GM23338 (cell line): ENCODE data around the gene SP100. TPM values are rescaled to one million over a fixed set of nuclear protein-coding genes. Genes with fewer than 3 reads are reported as not detected.
"Not testable (repeated sequence)": the region's sequence is repeated elsewhere in the genome, so short reads cannot be mapped to it uniquely, and the experiment has no call there.

ENCODE experiments used
- ATAC-seq: fragments of 200-7000 bp; cut with Tn5 transposase; 3 replicates; pipeline ENCODE4 v1.9.1; 2020
- DNase-seq: peaks from one replicate; pipeline ENCODE4 v3.0.0-alpha.2; 2015; ENCODE audit warnings: low spot score
- H2AFZ ChIP-seq: fragments of 200-600 bp; sonication (generic); 2 replicates; pipeline ENCODE4 v1.8.0; 2016; ENCODE audit warnings: antibody characterized with exemption, mild to moderate bottlenecking, moderate library complexity
- H3F3A ChIP-seq: fragments of 200-600 bp; sonication (generic); replicated peaks from 2 replicates; pipeline ENCODE4 v1.8.0; 2017; ENCODE audit warnings: antibody characterized with exemption, mixed run types, low read depth
- H3K27ac ChIP-seq: fragments of 200-600 bp; sonication (generic); 2 replicates; pipeline ENCODE4 v1.6.1; 2016; ENCODE audit warnings: low read depth
- H3K27me3 ChIP-seq: fragments of 200-600 bp; sonication (generic); 2 replicates; pipeline ENCODE4 v1.8.0; 2016; ENCODE audit warnings: mild to moderate bottlenecking, mixed run types, moderate library complexity; ENCODE audit not compliant: insufficient read depth
- H3K36me3 ChIP-seq: fragments of 200-600 bp; sonication (generic); 2 replicates; pipeline ENCODE4 v1.8.0; 2016; ENCODE audit warnings: mild to moderate bottlenecking; ENCODE audit not compliant: insufficient read depth
- H3K4me1 ChIP-seq: fragments of 200-600 bp; sonication (generic); 2 replicates; pipeline ENCODE4 v1.8.0; 2016; ENCODE audit warnings: mild to moderate bottlenecking, moderate library complexity; ENCODE audit not compliant: insufficient read depth
- H3K4me2 ChIP-seq: fragments of 200-600 bp; sonication (generic); 2 replicates; pipeline ENCODE4 v1.7.1; 2017; ENCODE audit warnings: mixed run types
- H3K4me3 ChIP-seq: fragments of 200-600 bp; sonication (generic); 2 replicates; pipeline ENCODE4 v1.6.1; 2016; ENCODE audit warnings: mixed run types
- H3K79me2 ChIP-seq: fragments of 200-600 bp; sonication (generic); replicated peaks from 2 replicates; pipeline ENCODE4 v1.8.0; 2017; ENCODE audit warnings: mild to moderate bottlenecking; ENCODE audit not compliant: insufficient read depth
- H3K9me2 ChIP-seq: fragments of 200-600 bp; sonication (generic); 2 replicates; pipeline ENCODE4 v1.8.0; 2017; ENCODE audit not compliant: insufficient read depth
- H4K20me1 ChIP-seq: fragments of 200-600 bp; sonication (generic); replicated peaks from 2 replicates; pipeline ENCODE4 v1.8.0; 2017; ENCODE audit warnings: mild to moderate bottlenecking; ENCODE audit not compliant: insufficient read depth
- H3K27ac Mint-ChIP-seq: 2 replicates; pipeline ENCODE4 v1.8.0; 2020; ENCODE audit warnings: inconsistent platforms, mild to moderate bottlenecking, moderate library complexity, mixed read lengths
- H3K27me3 Mint-ChIP-seq: 3 replicates; pipeline ENCODE4 v1.8.0; 2022; ENCODE audit warnings: low read depth, mild to moderate bottlenecking, moderate library complexity, mixed read lengths, inconsistent platforms; ENCODE audit not compliant: insufficient read depth, poor library complexity
- H3K36me3 Mint-ChIP-seq: 3 replicates; pipeline ENCODE4 v1.8.0; 2021; ENCODE audit warnings: low read depth, mild to moderate bottlenecking, inconsistent platforms, moderate library complexity, mixed read lengths
- H3K4me1 Mint-ChIP-seq: 3 replicates; pipeline ENCODE4 v1.8.0; 2020; ENCODE audit warnings: mild to moderate bottlenecking, inconsistent platforms, mixed read lengths
- H3K4me3 Mint-ChIP-seq: 3 replicates; pipeline ENCODE4 v1.8.0; 2021; ENCODE audit warnings: moderate library complexity, mild to moderate bottlenecking, inconsistent platforms, mixed read lengths
- H3K9me3 Mint-ChIP-seq: 3 replicates; pipeline ENCODE4 v1.8.0; 2020; ENCODE audit warnings: moderate library complexity, mild to moderate bottlenecking, inconsistent platforms, mixed read lengths
- CREB1 ChIP-seq: fragments of 250-450 bp; sonication (Bioruptor Pico); IDR thresholded peaks from 2 replicates; pipeline ENCODE4 v1.5.0; 2020; ENCODE audit warnings: low read depth, mild to moderate bottlenecking, moderate library complexity
- CTCF ChIP-seq, 2 experiments: fragments of 200-600 bp in 1 of 2; sonication (generic) in 1 of 2; conservative IDR thresholded peaks; 2 replicates each; pipeline versions ENCODE4 v1.5.1 to v1.6.1; 2016 to 2017; ENCODE audit warnings: antibody characterized with exemption in 2 of 2, low read depth in 2 of 2, mild to moderate bottlenecking in 2 of 2, moderate library complexity in 1 of 2
- EZH2 ChIP-seq: fragments of 200-600 bp; sonication (generic); IDR thresholded peaks from one replicate; pipeline ENCODE4 v1.8.0; 2017; ENCODE audit warnings: antibody characterized with exemption, mild to moderate bottlenecking, low read depth; ENCODE audit not compliant: unreplicated experiment
- JUNB ChIP-seq: IDR thresholded peaks from one replicate; pipeline ENCODE4 v1.6.1; 2016; ENCODE audit warnings: antibody characterized with exemption; ENCODE audit not compliant: unreplicated experiment
- NANOG ChIP-seq: IDR thresholded peaks from 2 replicates; pipeline ENCODE4 v1.6.1; 2016; ENCODE audit warnings: antibody characterized with exemption, borderline replicate concordance
- STAT1 ChIP-seq: IDR thresholded peaks from one replicate; pipeline ENCODE4 v1.6.1; 2016; ENCODE audit warnings: antibody characterized with exemption; ENCODE audit not compliant: unreplicated experiment
- ZNF331 ChIP-seq: fragments of 250-450 bp; sonication (Bioruptor Pico); IDR thresholded peaks from 2 replicates; pipeline ENCODE4 v1.5.0; 2020; ENCODE audit warnings: low read depth, mild to moderate bottlenecking, moderate library complexity
- polyA plus RNA-seq: library from polyadenylated mRNA; unstranded; fragments of >200 nt; fragmentation: Nextera tagmentation; extraction: Ambion mirVana; gene quantifications from 2 replicates; pipeline ENCODE4 v1.2.1, GENCODE V29; 2016
- total RNA-seq: library from RNA; depleted of rRNA; stranded (reverse); fragments of >200 nt; shearing (Covaris generic); gene quantifications from 2 replicates; pipeline ENCODE4 v1.2.3, GENCODE V29; 2014
- TF ChIP-seq, protein P1 (sequence below): IDR thresholded peaks from one replicate; pipeline ENCODE4 v1.6.1; 2018; ENCODE audit warnings: antibody characterized with exemption; ENCODE audit not compliant: unreplicated experiment

The SP100 gene
- total and polyA plus RNA-seq, 2 experiments from 2014 or later = 0.44 to 0.73 TPM

- TF ChIP-seq CREB1 (CRISPR knock-in tag) (no peak), CTCF (conservative IDR thresholded peaks at IDR 0.05; ENCODE audit: low read depth in 2 of 2) (no peak), JUNB (no peak), ZNF331 (no peak), STAT1 (no peak)
Measured at GRCh38 chr2:230400454-230400853, 15.5 kb upstream of the SP100 start (continued).

DNA sequence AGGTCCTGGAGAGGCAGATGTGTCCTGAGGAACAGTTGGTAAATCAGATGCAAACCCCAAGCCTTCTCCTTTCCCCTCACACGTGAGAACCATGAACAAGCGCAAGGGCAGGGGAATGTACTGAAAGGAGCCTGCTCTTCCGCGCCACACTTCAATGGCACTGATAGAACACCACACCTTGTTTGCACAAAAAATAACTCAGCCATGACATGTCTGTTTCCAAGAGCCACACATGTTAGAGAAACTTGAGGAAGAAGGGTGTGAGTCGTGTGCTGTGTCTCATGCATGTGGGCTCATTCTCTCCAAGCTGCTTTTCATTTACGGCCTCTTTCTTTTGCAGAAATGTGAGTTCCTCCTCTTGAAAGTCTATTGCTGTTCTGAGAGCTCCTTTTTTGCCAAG is 15.0 kb upstream of the SP100 start:
- not testable (repeated sequence) for H3K4me1 ChIP-seq, H3K9me3 Mint-ChIP-seq, H3K4me1 Mint-ChIP-seq, H4K20me1 ChIP-seq, H3K36me3 ChIP-seq, ATAC-seq, H3K79me2 ChIP-seq, H3K27me3 ChIP-seq, H3K4me2 ChIP-seq, H3K27ac ChIP-seq, H3K4me3 Mint-ChIP-seq, H3F3A ChIP-seq, H3K9me2 ChIP-seq, H3K4me3 ChIP-seq, H3K27me3 Mint-ChIP-seq, H3K36me3 Mint-ChIP-seq, DNase-seq, H3K27ac Mint-ChIP-seq, H2AFZ ChIP-seq

- no peaks in the 10 kb centered on the region for H3K9me3 Mint-ChIP-seq
- H3K27me3 Mint-ChIP-seq = no peaks in the 10 kb centered on the region
- H3K4me1 Mint-ChIP-seq = peaks cover 4% of the 10 kb centered on the region
Measured at GRCh38 chr2:230403746-230404145, 12.3 kb upstream of the SP100 start.

More at GRCh38 chr2:230403746-230404145, 12.3 kb upstream of the SP100 start:
- no peak overlapping the region for H3K4me3 Mint-ChIP-seq
- Histone ChIP-seq H3K27ac (no peak overlapping the region), H3K27me3 (no peaks in the 10 kb centered on the region), H3K4me2 (no peak overlapping the region), H4K20me1 (no peaks in the 10 kb centered on the region), H3K4me1 (no peaks in the 10 kb centered on the region), H3K36me3 (no peaks in the 10 kb centered on the region), H3F3A (no peaks in the 10 kb centered on the region), H3K79me2 (no peaks in the 10 kb centered on the region), H3K9me2 (peaks cover 4% of the 10 kb centered on the region; the same call in 1 of the 2 replicates), H3K4me3 (no peak overlapping the region), H2AFZ (no peak overlapping the region)
- H3K27ac Mint-ChIP-seq = no peak overlapping the region
- DNase-seq (no peak), ATAC-seq (no peak)
- TF ChIP-seq STAT1 = no peak
- no peak for TF ChIP-seq EZH2
- no peak for TF ChIP-seq CREB1 (CRISPR knock-in tag)
- TF ChIP-seq, protein P1, sequence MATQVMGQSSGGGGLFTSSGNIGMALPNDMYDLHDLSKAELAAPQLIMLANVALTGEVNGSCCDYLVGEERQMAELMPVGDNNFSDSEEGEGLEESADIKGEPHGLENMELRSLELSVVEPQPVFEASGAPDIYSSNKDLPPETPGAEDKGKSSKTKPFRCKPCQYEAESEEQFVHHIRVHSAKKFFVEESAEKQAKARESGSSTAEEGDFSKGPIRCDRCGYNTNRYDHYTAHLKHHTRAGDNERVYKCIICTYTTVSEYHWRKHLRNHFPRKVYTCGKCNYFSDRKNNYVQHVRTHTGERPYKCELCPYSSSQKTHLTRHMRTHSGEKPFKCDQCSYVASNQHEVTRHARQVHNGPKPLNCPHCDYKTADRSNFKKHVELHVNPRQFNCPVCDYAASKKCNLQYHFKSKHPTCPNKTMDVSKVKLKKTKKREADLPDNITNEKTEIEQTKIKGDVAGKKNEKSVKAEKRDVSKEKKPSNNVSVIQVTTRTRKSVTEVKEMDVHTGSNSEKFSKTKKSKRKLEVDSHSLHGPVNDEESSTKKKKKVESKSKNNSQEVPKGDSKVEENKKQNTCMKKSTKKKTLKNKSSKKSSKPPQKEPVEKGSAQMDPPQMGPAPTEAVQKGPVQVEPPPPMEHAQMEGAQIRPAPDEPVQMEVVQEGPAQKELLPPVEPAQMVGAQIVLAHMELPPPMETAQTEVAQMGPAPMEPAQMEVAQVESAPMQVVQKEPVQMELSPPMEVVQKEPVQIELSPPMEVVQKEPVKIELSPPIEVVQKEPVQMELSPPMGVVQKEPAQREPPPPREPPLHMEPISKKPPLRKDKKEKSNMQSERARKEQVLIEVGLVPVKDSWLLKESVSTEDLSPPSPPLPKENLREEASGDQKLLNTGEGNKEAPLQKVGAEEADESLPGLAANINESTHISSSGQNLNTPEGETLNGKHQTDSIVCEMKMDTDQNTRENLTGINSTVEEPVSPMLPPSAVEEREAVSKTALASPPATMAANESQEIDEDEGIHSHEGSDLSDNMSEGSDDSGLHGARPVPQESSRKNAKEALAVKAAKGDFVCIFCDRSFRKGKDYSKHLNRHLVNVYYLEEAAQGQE = no peak
- no peak for TF ChIP-seq NANOG
- no peaks in the 10 kb centered on the region for H3K36me3 Mint-ChIP-seq
